OCI-LY3 (cell line): ENCODE measurements around the gene NDRG3.

Source experiments
- EZH2phosphoT487 ChIP-seq: fragments of 200-600 bp; shearing (Covaris generic); IDR thresholded peaks from 2 replicates; pipeline ENCODE4 v1.6.1; 2018; ENCODE audit warnings: antibody characterized with exemption, mixed run types, low read depth
- TF ChIP-seq, protein P1 (sequence below): fragments of 200-600, 300-600 bp; sonication (generic); IDR thresholded peaks from 2 replicates; pipeline ENCODE4 v1.5.1; 2014; ENCODE audit warnings: antibody characterized with exemption, low read length, low read depth

DNA sequence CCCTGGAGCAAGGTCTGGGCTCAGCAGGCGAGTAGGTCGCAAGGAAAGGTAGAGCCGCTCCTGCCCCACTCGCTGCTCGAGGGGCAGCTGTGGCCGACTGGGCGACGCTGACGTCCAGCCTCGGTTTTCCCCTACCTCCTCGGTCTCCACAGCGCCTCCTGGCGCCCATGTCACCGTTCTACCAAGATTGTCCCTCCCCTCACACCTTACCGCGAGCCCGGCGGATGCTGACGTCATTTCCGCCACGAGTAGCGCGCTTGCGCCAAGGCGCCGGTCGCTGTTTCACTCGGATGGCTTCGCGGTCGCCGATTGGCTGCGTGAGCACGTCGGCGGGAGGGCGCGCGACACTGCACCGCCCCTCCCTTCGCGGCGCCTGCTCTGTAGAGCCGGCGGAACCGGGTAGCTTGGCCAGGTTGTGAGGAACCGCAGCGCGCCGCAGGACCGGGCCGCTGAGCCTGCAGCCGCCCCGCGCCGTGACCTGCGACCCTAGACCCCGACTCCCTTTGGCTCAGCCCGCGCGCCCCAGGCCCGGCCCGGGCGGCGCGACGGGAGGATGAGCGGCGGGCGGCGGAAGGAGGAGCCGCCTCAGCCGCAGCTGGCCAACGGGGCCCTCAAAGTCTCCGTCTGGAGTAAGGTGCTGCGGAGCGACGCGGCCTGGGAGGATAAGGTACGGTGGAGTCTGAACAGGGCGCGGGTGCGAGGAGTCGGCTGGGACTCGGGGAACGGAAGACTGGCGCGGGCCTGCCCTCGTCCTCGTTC, 140.3 kb downstream of the NDRG3 start, which contains the start of gene RAB5IF:
- TF ChIP-seq, protein P1, sequence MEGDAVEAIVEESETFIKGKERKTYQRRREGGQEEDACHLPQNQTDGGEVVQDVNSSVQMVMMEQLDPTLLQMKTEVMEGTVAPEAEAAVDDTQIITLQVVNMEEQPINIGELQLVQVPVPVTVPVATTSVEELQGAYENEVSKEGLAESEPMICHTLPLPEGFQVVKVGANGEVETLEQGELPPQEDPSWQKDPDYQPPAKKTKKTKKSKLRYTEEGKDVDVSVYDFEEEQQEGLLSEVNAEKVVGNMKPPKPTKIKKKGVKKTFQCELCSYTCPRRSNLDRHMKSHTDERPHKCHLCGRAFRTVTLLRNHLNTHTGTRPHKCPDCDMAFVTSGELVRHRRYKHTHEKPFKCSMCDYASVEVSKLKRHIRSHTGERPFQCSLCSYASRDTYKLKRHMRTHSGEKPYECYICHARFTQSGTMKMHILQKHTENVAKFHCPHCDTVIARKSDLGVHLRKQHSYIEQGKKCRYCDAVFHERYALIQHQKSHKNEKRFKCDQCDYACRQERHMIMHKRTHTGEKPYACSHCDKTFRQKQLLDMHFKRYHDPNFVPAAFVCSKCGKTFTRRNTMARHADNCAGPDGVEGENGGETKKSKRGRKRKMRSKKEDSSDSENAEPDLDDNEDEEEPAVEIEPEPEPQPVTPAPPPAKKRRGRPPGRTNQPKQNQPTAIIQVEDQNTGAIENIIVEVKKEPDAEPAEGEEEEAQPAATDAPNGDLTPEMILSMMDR, result peak; percentile 94
- TF ChIP-seq EZH2phosphoT487, result no peak
